Transverse colon (tissue), 4 donors: ENCODE results near the gene MAGI1. TPM values are rescaled to one million over a fixed set of nuclear protein-coding genes. Genes with fewer than 3 reads are reported as not detected.

Experiments
- DNase-seq: peaks from one replicate; pipeline ENCODE4 v3.0.0-alpha.2; 2019
- H3K27ac ChIP-seq, 4 donors: fragments of 200-600 bp; sonication (generic); 2 replicates each; pipeline ENCODE4 v1.5.1; 2016 to 2018; ENCODE audit warnings: inconsistent platforms in 4 of 4
- H3K27me3 ChIP-seq: fragments of 200-600 bp; sonication (generic); 2 replicates; pipeline ENCODE4 v1.5.1; 2017; ENCODE audit warnings: inconsistent platforms
- H3K36me3 ChIP-seq, 4 donors: fragments of 200-600 bp; sonication (generic); 2 replicates each; pipeline ENCODE4 v1.5.1; 2017 to 2019; ENCODE audit warnings: inconsistent platforms in 4 of 4
- H3K4me1 ChIP-seq, 4 donors: fragments of 200-600 bp; sonication (generic); 2 replicates each; pipeline ENCODE4 v1.5.1; 2017 to 2020; ENCODE audit warnings: inconsistent platforms in 4 of 4
- H3K4me3 ChIP-seq, 4 donors: fragments of 200-600 bp; sonication (generic); 1 replicate in 1 of 4; 2 replicates in 3 of 4; pipeline versions ENCODE4 v1.5.1 to v1.6.1; 2017 to 2019; ENCODE audit warnings: inconsistent platforms in 4 of 4
- H3K9me3 ChIP-seq, 2 donors: fragments of 200-600 bp; sonication (generic); 2 replicates each; pipeline ENCODE4 v1.5.1; 2017 to 2019; ENCODE audit warnings: inconsistent platforms in 2 of 2
- CTCF ChIP-seq, 5 experiments: fragments of 200-600 bp in 3 of 5; fragments of 450-650 bp in 2 of 5; sonication (generic) in 3 of 5; IDR thresholded peaks; 1 replicate in 2 of 5; 2 replicates in 3 of 5; pipeline ENCODE4 v1.5.1; 2016 to 2017; ENCODE audit warnings: antibody characterized with exemption in 5 of 5, inconsistent platforms in 3 of 5, mild to moderate bottlenecking in 2 of 5, moderate library complexity in 1 of 5
- EP300 ChIP-seq: sonication (generic); formaldehyde crosslinking; IDR thresholded peaks from one replicate; pipeline ENCODE4 v1.6.1; 2017; ENCODE audit warnings: antibody characterized with exemption, low read depth
- POLR2A ChIP-seq: fragments of 450-650 bp; IDR thresholded peaks from one replicate; pipeline ENCODE4 v1.6.1; 2016; ENCODE audit warnings: antibody characterized with exemption, mild to moderate bottlenecking, moderate library complexity
- POLR2AphosphoS5 ChIP-seq, 3 donors: sonication (generic); formaldehyde crosslinking; IDR thresholded peaks; one replicate each; pipeline ENCODE4 v1.6.1; 2016; ENCODE audit warnings: antibody characterized with exemption in 3 of 3
- WGBS, 2 donors: methylation state at CpG; one replicate each; pipeline ENCODE4 v1.1.5; 2018; ENCODE audit warnings: low coverage in 1 of 2; 5-methylcytosine and 5-hydroxymethylcytosine counted together
- in situ Hi-C, 4 donors: fragments of 200-750 bp; cut with MboI; loops; one replicate each; pipeline versions ENCODE4 v1.15.0 to v1.15.1; 2017; ENCODE audit warnings: low sequenced_read_pairs in 3 of 4, low pct_ligation_motif_present in 1 of 4, low pct_unique_long_range_greater_than_20kb in 1 of 4
- intact Hi-C: fragments of 100-400 bp; cut with DNase I; formaldehyde crosslinking; loops from one replicate; pipeline ENCODE4 v1.15.1; 2023; ENCODE audit warnings: low total_unique reads
- total RNA-seq, 4 donors: library from RNA; depleted of rRNA; stranded (reverse); fragments of >200 nt; gene quantifications; one replicate each; pipeline ENCODE4 v1.1.0, GENCODE V29; 2016

The MAGI1 gene
- total RNA-seq, 4 donors from 2014 or later = 50.8 to 190 (median 67.4) TPM

- in situ Hi-C loops = loop anchor here in 2 of 4 donors (25.0 kb wide), 2 partner anchors 714 to 864 kb away; partner anchors contain the start of gene ADAMTS9 (in 1 of the 2)
- intact Hi-C loops = no loop called here
- H3K27me3 ChIP-seq = no peaks in the 10 kb centered on the region
These were observed 637.1 kb downstream of the MAGI1 start for GRCh38 chr3:65401359-65402305.

GRCh38 chr3:65400899-65401298 is 637.8 kb downstream of the MAGI1 start:
- TF ChIP-seq POLR2AphosphoS5 (IDR thresholded peaks at IDR 0.05) (no peak), CTCF (IDR thresholded peaks at IDR 0.05) (no peak), EP300 (no peak), POLR2A (no peak)
- no peaks in the 10 kb centered on the region for H3K9me3 ChIP-seq
- H3K4me1 ChIP-seq = peaks cover 0 to 5% (median 0%) of the 10 kb centered on the region in 4 donors
- H3K27ac ChIP-seq = peak overlapping the region in 3 of 4 donors; percentile 41 to 62 (median 55)
- intact Hi-C loops = no loop called here
- H3K36me3 ChIP-seq = no peaks in the 10 kb centered on the region
- in situ Hi-C loops = loop anchor here in 2 of 4 donors (25.0 kb wide), 2 partner anchors 714 to 864 kb away; partner anchors contain the start of gene ADAMTS9 (in 1 of the 2)
- no peaks in the 10 kb centered on the region for H3K27me3 ChIP-seq
- 70 to 100% methylated on average over 2 to 5 of the region's 5 CpGs for WGBS, 2 donors
- H3K4me3 ChIP-seq = no peak overlapping the region
- DNase-seq = no peak

More at GRCh38 chr3:65401359-65402305, 637.1 kb downstream of the MAGI1 start:
- Histone ChIP-seq H3K4me3 (no peak overlapping the region), H3K9me3 (no peaks in the 10 kb centered on the region), H3K36me3 (no peaks in the 10 kb centered on the region), H3K4me1 (peaks cover 0 to 5% (median 0%) of the 10 kb centered on the region in 4 donors), H3K27ac (peak overlapping the region; percentile 21 to 62 (median 48))
- no peak for DNase-seq
- WGBS, 2 donors = 58 to 62% methylated on average over 8 to 10 of the region's 10 CpGs
- no peak for TF ChIP-seq CTCF (IDR thresholded peaks at IDR 0.05)
- no peak for TF ChIP-seq POLR2A
- TF ChIP-seq EP300 = no peak
- no peak for TF ChIP-seq POLR2AphosphoS5 (IDR thresholded peaks at IDR 0.05)

- intact Hi-C loops = no loop called here
- H3K4me3 ChIP-seq = no peak overlapping the region
- H3K4me1 ChIP-seq = peaks cover 0 to 5% (median 0%) of the 10 kb centered on the region in 4 donors
- in situ Hi-C loops = no loop called here
- H3K27me3 ChIP-seq = no peaks in the 10 kb centered on the region
- TF ChIP-seq POLR2AphosphoS5 (IDR thresholded peaks at IDR 0.05) = no peak
- TF ChIP-seq EP300 = no peak
- no peak for TF ChIP-seq CTCF (IDR thresholded peaks at IDR 0.05)
- TF ChIP-seq POLR2A = no peak
- no peaks in the 10 kb centered on the region for H3K9me3 ChIP-seq
- peak overlapping the region in 2 of 4 donors; percentile 29 to 55 for H3K27ac ChIP-seq
- H3K36me3 ChIP-seq = no peaks in the 10 kb centered on the region
- no peak for DNase-seq
These were observed 639.8 kb downstream of the MAGI1 start for GRCh38 chr3:65398953-65399352.

- Histone ChIP-seq H3K4me1 (no peaks in the 10 kb centered on the region), H3K27me3 (no peaks in the 10 kb centered on the region), H3K9me3 (no peaks in the 10 kb centered on the region), H3K36me3 (no peaks in the 10 kb centered on the region), H3K4me3 (no peak overlapping the region), H3K27ac (no peak overlapping the region)
- in situ Hi-C loops = no loop called here
- TF ChIP-seq POLR2AphosphoS5 (IDR thresholded peaks at IDR 0.05) (no peak), CTCF (IDR thresholded peaks at IDR 0.05) (no peak), POLR2A (no peak), EP300 (no peak)
- intact Hi-C loops = no loop called here
- DNase-seq = no peak
These were observed 642.6 kb downstream of the MAGI1 start for GRCh38 chr3:65396078-65396477.
